Measurements from ENCODE around the gene PRPH. TPM values are rescaled to one million over a fixed set of nuclear protein-coding genes. Genes with fewer than 3 reads are reported as not detected.
"Not testable (repeated sequence)": the region's sequence is repeated elsewhere in the genome, so short reads cannot be mapped to it uniquely, and the experiment has no call there.

PRPH gene
- total and polyA plus RNA-seq, 2 of the 13 experiments (the other 11 are each of a cell fraction or from before 2014, with no cell fraction given): 0.12 TPM; not detected in 1

DNA sequence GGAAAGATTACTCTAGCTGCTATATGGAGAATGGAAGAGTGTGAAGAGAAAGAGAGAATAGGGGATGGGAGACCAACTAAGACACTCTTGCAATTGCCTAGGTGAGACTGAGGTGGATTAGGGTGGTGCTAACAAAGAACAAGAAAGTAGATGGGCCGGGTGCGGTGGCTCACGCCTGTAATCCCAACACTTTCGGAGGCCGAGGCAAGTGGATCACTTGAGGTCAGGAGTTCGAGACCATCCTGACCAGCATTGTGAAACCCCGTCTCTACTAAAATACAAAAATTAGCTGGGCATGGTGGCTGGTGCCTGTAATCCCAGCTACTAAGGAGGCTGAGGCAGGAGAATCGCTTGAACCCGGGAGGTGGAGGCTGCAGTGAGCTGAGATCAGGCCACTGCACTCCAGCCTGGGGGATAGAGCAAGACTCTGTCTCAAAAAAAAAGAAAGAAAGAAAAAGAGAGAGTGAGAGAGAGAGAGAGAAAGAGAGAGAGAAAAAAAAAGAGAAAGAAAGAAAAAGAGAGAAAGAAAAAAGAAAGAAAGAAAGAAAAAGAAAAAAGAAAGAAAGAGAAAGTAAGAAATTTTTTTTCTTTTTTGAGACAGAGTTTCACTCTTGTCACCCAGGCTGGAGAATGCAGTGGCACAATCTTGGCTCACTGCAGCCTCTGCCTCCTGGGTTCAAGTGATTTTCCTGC is 25.6 kb downstream of the PRPH start:
- H2AFZ ChIP-seq (ENCODE audit: low read length); BruUV-seq (replicated peaks); DNase-seq (ENCODE audit: low spot score); POLR2A ChIA-PET; FAIRE-seq; H3K36me3 ChIP-seq (replicated peaks in 1 of 2; ENCODE audit: control insufficient read depth in 1 of 2, insufficient read depth in 2 of 2, low read length in 2 of 2); H3K9me3 ChIP-seq (ENCODE audit: low read length); intact Hi-C loops (cut with micrococcal nuclease; ENCODE audit: unreplicated experiment); H3K27ac ChIP-seq (ENCODE audit: extremely low read length, insufficient read depth, low read length); CTCF ChIA-PET (ENCODE audit: low intra/inter-chr PET ratio, low total read pairs); H3K27me3 ChIP-seq (ENCODE audit: control insufficient read depth in 1 of 2, insufficient read depth in 2 of 2, low read length in 2 of 2); H3K9ac ChIP-seq (ENCODE audit: insufficient read depth, low read depth, low read length); H3K4me2 ChIP-seq (ENCODE audit: low read depth, low read length); ATAC-seq; H4K20me1 ChIP-seq (ENCODE audit: insufficient read depth, low read length); in situ Hi-C loops (cut with HindIII; ENCODE audit: extremely low pct_ligation_motif_present, low pct_unique_long_range_greater_than_20kb); H3K79me2 ChIP-seq (ENCODE audit: insufficient read depth, low read length); H3K4me3 ChIP-seq (replicated peaks in 1 of 3; ENCODE audit: insufficient read depth in 1 of 3, low read depth in 2 of 3, low read length in 3 of 3): not testable (repeated sequence)
- H3K4me1 ChIP-seq (ENCODE audit: insufficient read depth, low read length): peaks cover 15% of the 10 kb centered on the region
- 68% methylated on average over 9 of the region's 9 CpGs for WGBS (ENCODE audit: low lambda C conversion rate)

DNA sequence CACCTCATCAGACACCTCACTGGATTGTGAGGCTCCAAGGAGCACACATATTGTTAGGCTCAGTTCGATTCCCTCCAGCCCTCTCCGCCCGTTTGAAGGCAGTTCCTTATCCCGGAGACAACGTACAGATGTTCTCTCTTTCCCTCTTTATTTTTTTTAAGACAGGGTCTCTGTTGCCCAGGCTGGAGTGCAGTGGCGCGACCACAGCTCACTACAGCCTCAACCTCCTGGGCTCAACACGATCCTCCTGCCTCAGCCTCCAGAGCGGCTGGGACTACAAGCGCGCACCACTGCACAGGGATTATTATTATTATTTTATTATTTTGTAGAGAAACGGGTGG is 27.4 kb downstream of the PRPH start:
- peak overlapping the region; percentile 47 for H3K27ac ChIP-seq (ENCODE audit: extremely low read length, insufficient read depth, low read length)
- H3K79me2 ChIP-seq (ENCODE audit: insufficient read depth, low read length): peaks cover 8% of the 10 kb centered on the region
- no peak for DNase-seq (ENCODE audit: low spot score)
- H3K36me3 ChIP-seq (replicated peaks in 1 of 2; ENCODE audit: control insufficient read depth in 1 of 2, insufficient read depth in 2 of 2, low read length in 2 of 2): peaks cover 10 to 19% of the 10 kb centered on the region in 2 experiments
- in situ Hi-C loops (cut with HindIII; ENCODE audit: extremely low pct_ligation_motif_present, low pct_unique_long_range_greater_than_20kb): no loop called here
- H3K4me1 ChIP-seq (ENCODE audit: insufficient read depth, low read length): peaks cover 15% of the 10 kb centered on the region
- no peaks in the 10 kb centered on the region for H3K9me3 ChIP-seq (ENCODE audit: low read length)
- intact Hi-C loops (cut with micrococcal nuclease; ENCODE audit: unreplicated experiment): no loop called here
- H2AFZ ChIP-seq (ENCODE audit: low read length): no peak overlapping the region
- H3K9ac ChIP-seq (ENCODE audit: insufficient read depth, low read depth, low read length): peak overlapping the region; percentile 82
- peak overlapping the region; percentile 72 to 98 (median 81) for H3K4me3 ChIP-seq (replicated peaks in 1 of 3; ENCODE audit: insufficient read depth in 1 of 3, low read depth in 2 of 3, low read length in 3 of 3)
- 10% methylated on average over 12 of the region's 12 CpGs for WGBS (ENCODE audit: low lambda C conversion rate)
- ATAC-seq: no peak; the same call in 2 of the 3 replicates
- H3K4me2 ChIP-seq (ENCODE audit: low read depth, low read length): peak overlapping the region; percentile 81
- ChIA-PET POLR2A (interaction anchor here (0.7 to 2.2 kb wide), 15 partner anchors 10 to 419 kb away, joined by 3 to 18 read pairs (median 4); partner anchors contain the start of genes DNAJC22, PRPF40B, SPATS2 and TMBIM6), CTCF (ENCODE audit: low intra/inter-chr PET ratio, low total read pairs) (no interaction called here)
- TF ChIP-seq, protein P1, sequence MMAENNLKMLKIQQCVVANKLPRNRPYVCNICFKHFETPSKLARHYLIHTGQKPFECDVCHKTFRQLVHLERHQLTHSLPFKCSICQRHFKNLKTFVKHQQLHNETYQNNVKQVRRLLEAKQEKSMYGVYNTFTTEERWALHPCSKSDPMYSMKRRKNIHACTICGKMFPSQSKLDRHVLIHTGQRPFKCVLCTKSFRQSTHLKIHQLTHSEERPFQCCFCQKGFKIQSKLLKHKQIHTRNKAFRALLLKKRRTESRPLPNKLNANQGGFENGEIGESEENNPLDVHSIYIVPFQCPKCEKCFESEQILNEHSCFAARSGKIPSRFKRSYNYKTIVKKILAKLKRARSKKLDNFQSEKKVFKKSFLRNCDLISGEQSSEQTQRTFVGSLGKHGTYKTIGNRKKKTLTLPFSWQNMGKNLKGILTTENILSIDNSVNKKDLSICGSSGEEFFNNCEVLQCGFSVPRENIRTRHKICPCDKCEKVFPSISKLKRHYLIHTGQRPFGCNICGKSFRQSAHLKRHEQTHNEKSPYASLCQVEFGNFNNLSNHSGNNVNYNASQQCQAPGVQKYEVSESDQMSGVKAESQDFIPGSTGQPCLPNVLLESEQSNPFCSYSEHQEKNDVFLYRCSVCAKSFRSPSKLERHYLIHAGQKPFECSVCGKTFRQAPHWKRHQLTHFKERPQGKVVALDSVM (CRISPR knock-in tag; IDR thresholded peaks at IDR 0.05): peak; percentile 98
- TF ChIP-seq ZNF296 (CRISPR knock-in tag; conservative IDR thresholded peaks at IDR 0.05): no peak
- H3K27me3 ChIP-seq (ENCODE audit: control insufficient read depth in 1 of 2, insufficient read depth in 2 of 2, low read length in 2 of 2): peaks cover 0 to 4% of the 10 kb centered on the region in 2 experiments; a peak in 1 of 5 replicates
- TSS peak; percentile 94 for BruUV-seq (replicated peaks)
- no peaks in the 10 kb centered on the region for H4K20me1 ChIP-seq (ENCODE audit: insufficient read depth, low read length)
- FAIRE-seq: peak; percentile 8

All from HepG2 (cell line).